ENCODE data around the gene PGAM5. TPM values are rescaled to one million over a fixed set of nuclear protein-coding genes. Genes with fewer than 3 reads are reported as not detected.

Gene PGAM5
- polyA plus RNA-seq, 1 of the 3 experiments (the other 2 are of a cell fraction) = 22.5 TPM

GRCh38 chr12:132727091-132727794 lies 16.6 kb downstream of the PGAM5 start:
- H3K9ac ChIP-seq = no peak overlapping the region
- POLR2A ChIA-PET = no interaction called here
- no peaks in the 10 kb centered on the region for H3K4me1 ChIP-seq (ENCODE audit: control insufficient read depth in 1 of 2, insufficient read depth in 2 of 2, low read depth in 1 of 2, low read length in 1 of 2)
- TF ChIP-seq USF1 (IDR thresholded peaks at IDR 0.05; ENCODE audit: borderline replicate concordance, low read depth) (no peak), RAD21 (IDR thresholded peaks at IDR 0.05; ENCODE audit: low read length) (no peak), CTCF (IDR thresholded peaks at IDR 0.05) (no peak), SMC3 (IDR thresholded peaks at IDR 0.05; ENCODE audit: low read depth, low read length) (no peak), YY1 (IDR thresholded peaks at IDR 0.05; ENCODE audit: low read depth) (no peak), TEAD4 (IDR thresholded peaks at IDR 0.05; ENCODE audit: borderline replicate concordance, insufficient read depth) (no peak)
- H3K4me3 ChIP-seq (ENCODE audit: low read depth in 2 of 2, low read length in 1 of 2) = no peak overlapping the region
- no peaks in the 10 kb centered on the region for H3K9me3 ChIP-seq
- peaks cover 21% of the 10 kb centered on the region; the same call in 1 of the 2 replicates for H4K20me1 ChIP-seq (ENCODE audit: insufficient read depth)
- H3K36me3 ChIP-seq (replicated peaks in 1 of 2; ENCODE audit: control insufficient read depth in 1 of 2, insufficient read depth in 2 of 2, low read length in 1 of 2) = peaks cover 58 to 71% of the 10 kb centered on the region in 2 experiments
- CTCF ChIA-PET = no interaction called here
- no peaks in the 10 kb centered on the region for H3K9me2 ChIP-seq
- H3K27me3 ChIP-seq (ENCODE audit: insufficient read depth) = no peaks in the 10 kb centered on the region
- no peak overlapping the region for H3K27ac ChIP-seq (ENCODE audit: low read depth in 2 of 2, low read length in 1 of 2)
- 94% methylated on average over 34 of the region's 37 CpGs for whole genome bisulfite sequencing (ENCODE audit: low lambda C conversion rate)
- H2AFZ ChIP-seq (ENCODE audit: low read depth) = no peak overlapping the region
- H3F3A ChIP-seq (replicated peaks; ENCODE audit: insufficient read depth) = peaks cover 23% of the 10 kb centered on the region
- H3K4me2 ChIP-seq = no peak overlapping the region
- DNase-seq = no peak
- H3K79me2 ChIP-seq (ENCODE audit: insufficient read depth) = peaks cover 32% of the 10 kb centered on the region; the same call in 1 of the 2 replicates

GRCh38 chr12:132728502-132728901 lies 17.9 kb downstream of the PGAM5 start:
- no peak for TF ChIP-seq ELF1 (IDR thresholded peaks at IDR 0.05)
- no peak for TF ChIP-seq GABPA (IDR thresholded peaks at IDR 0.05; ENCODE audit: low read depth)
- no peak for TF ChIP-seq FOXM1 (IDR thresholded peaks at IDR 0.05; ENCODE audit: low read depth)
- no peak overlapping the region for H3K9ac ChIP-seq
- 100% methylated on average over 5 of the region's 7 CpGs for WGBS (ENCODE audit: low lambda C conversion rate)
- H3K4me1 ChIP-seq (ENCODE audit: control insufficient read depth in 1 of 2, insufficient read depth in 2 of 2, low read depth in 1 of 2, low read length in 1 of 2) = no peaks in the 10 kb centered on the region
- H2AFZ ChIP-seq (ENCODE audit: low read depth) = no peak overlapping the region
- peaks cover 54 to 71% of the 10 kb centered on the region in 2 experiments for H3K36me3 ChIP-seq (replicated peaks in 1 of 2; ENCODE audit: control insufficient read depth in 1 of 2, insufficient read depth in 2 of 2, low read length in 1 of 2)
- ChIA-PET CTCF (no interaction called here), POLR2A (no interaction called here)
- H3K27ac ChIP-seq (ENCODE audit: low read depth in 2 of 2, low read length in 1 of 2) = no peak overlapping the region
- no peaks in the 10 kb centered on the region for H3K9me2 ChIP-seq
- H3F3A ChIP-seq (replicated peaks; ENCODE audit: insufficient read depth) = peaks cover 19% of the 10 kb centered on the region
- no peak for DNase-seq
- H4K20me1 ChIP-seq (ENCODE audit: insufficient read depth) = peaks cover 15% of the 10 kb centered on the region; the same call in 1 of the 2 replicates
- H3K4me3 ChIP-seq (ENCODE audit: low read depth in 2 of 2, low read length in 1 of 2) = no peak overlapping the region
- no peak overlapping the region for H3K4me2 ChIP-seq
- no peaks in the 10 kb centered on the region for H3K9me3 ChIP-seq
- H3K79me2 ChIP-seq (ENCODE audit: insufficient read depth) = peaks cover 25% of the 10 kb centered on the region; the same call in 1 of the 2 replicates
- no peaks in the 10 kb centered on the region for H3K27me3 ChIP-seq (ENCODE audit: insufficient read depth)
